Muscle of back (tissue), 11 donors: ENCODE results near the gene SORCS2. TPM values are rescaled to one million over a fixed set of nuclear protein-coding genes. Genes with fewer than 3 reads are reported as not detected.

ENCODE experiments used
- DNase-seq, 3 donors: peaks; one replicate each; pipeline versions ENCODE4 v3.0.0 to v3.0.0-alpha.2; 2013
- polyA plus RNA-seq, 10 donors: library from polyadenylated mRNA; unstranded; fragments of 120-200 nt; gene quantifications; one replicate each; pipeline ENCODE4 v1.2.1, GENCODE V29; 2013; ENCODE audit not compliant: insufficient read length in 10 of 10

Gene SORCS2
- polyA plus RNA-seq, 10 donors = 6.5 to 21.0 (median 10.8) TPM

GRCh38 chr4:7263166-7263565, 70.8 kb downstream of the SORCS2 start:
- no peak for DNase-seq

DNA sequence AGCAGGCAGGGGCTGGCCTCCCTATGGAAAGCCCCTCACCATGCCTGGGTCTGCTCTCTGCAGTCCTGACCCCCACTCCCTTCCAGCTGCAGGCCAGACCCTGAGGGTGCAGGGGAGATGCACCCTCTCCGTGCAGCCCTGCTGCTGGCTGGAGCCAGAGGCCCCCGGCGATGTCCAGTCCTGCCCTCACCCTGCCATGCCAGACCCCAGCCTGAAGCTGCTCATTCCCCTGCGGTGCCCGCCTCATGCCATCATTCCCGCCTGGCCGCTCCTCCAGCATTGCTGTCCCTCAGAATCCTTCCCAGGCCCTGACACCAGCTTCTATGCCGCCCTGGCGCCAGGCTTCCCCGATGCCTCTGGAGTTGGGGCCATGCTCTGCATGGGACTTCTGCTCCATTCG, 72.4 kb downstream of the SORCS2 start:
- no peak for DNase-seq

- peak in 1 of 3 donors; percentile 83 for DNase-seq
Observed at GRCh38 chr4:7266525-7267292, 74.4 kb downstream of the SORCS2 start.

GRCh38 chr4:7267829-7268228, 75.5 kb downstream of the SORCS2 start:
- no peak for DNase-seq

GRCh38 chr4:7268941-7269340, 76.6 kb downstream of the SORCS2 start:
- DNase-seq = no peak

GRCh38 chr4:7270121-7270520, 77.8 kb downstream of the SORCS2 start:
- DNase-seq = no peak

DNA sequence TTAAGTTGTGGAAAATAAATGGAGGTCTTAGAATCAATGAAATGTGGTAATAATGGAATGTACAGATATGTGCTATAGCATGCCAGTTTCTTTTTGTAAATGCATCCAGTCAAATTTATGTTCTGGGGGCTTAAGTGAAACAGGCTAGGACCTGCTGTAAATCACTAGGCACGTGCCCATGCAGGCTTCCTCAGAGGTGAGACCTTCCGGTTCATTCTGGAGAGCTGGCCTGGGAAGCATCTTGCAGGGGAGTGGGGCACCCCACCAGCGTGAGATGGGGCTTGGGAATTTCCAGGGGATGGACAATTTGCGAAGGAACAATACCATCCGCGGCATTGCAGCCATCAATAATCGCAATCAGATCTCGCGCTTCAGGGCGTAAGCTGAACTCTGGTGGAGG, 80.1 kb downstream of the SORCS2 start:
- no peak for DNase-seq

DNA sequence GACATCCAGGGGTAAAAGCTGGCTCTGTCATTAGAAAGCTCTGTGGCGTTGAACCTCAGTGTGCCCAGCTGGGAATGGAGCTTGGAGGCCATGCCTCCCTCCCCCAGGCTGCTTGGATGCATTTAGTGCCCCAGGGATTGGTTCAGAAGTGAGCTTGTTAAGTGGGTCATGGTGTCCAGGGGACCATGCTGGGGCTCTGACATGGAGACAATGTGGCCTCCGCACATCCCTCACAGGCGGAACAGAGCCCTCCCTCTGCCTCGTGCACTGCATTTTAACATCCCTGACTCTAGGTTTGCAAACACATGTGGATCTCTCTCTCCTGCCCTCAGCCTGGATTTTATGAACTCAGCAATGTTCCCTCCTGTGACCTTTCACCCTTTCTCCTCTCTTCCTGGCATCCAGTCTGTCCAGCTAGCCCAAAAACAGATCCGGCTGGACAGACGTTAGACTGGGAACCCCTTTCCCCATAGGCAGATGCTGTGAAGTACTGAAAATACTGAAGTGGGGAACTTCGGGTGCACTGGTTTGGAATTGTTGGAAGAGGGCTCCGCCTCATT, 81.5 kb downstream of the SORCS2 start:
- DNase-seq = no peak

GRCh38 chr4:7275067-7275466, 82.7 kb downstream of the SORCS2 start:
- no peak for DNase-seq

DNA sequence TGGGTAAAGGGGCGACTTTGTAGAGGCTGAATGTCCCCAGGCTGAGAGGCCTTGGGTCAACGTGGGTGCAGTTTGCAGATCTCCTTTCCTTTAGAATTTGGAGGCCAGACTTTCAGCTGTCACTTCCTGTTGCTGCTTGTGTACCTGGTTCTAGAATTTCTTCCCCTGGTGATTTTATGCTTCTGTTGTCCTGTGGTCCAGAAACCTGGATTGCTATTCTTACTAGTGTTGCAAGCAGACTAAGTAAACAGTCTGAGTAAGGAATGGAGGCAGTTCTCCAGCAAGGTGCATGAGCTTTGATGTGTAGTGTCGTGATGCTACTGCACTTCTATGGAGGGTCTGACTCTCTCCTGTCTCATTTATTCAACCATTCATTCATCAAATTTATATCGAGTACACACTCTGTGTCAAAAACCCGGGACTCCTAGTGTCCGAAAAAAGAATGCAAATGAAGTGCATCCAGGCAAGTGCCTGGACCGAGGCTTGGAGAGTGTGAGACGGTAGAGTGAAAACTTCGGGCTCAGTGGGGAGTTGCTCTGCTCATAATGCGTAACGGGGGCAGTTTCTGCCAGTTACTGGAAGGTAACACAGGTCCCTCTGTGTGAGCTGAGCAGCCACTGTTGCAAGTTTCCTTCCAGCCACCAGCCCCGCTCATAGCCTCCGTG, 83.3 kb downstream of the SORCS2 start:
- no peak for DNase-seq

- DNase-seq = peak in 2 of 3 donors; percentile 84 to 92
Observed at GRCh38 chr4:7276515-7276914, 84.2 kb downstream of the SORCS2 start.

DNA sequence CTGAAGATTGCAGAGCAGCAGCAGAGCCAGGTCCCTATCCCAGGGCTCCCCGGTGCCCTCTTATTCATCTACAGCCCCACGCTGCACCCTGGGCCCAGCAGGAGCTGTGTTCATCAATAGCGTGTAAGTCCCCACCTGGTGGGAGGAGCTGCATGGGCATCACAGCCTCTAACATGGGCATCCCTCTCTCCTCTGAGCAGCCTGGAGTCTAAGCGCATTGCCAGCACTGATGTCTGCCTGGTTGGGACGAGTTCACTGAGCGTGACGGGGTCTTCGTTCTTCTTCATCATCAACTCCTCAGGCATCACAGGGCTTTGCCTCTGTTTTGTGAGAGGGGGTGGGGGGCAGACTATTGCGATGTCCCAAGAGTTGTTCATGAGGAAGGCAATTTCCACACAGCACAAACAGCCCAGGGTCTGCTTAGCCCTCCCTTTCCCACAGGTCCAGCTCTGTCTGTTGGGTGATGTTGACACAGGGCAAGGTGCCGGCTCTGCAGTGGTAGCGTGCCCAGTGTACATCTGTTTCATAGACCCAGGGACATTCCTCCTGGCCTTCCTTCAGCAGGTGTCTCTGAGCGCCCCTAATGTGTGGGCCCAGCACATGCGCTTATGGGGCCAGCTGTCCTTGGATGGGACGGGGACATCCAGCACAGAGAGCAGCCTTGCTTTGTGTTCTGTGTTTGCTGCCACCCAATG, 85.9 kb downstream of the SORCS2 start:
- no peak for DNase-seq

GRCh38 chr4:7278981-7279380, 86.6 kb downstream of the SORCS2 start:
- peak in 1 of 3 donors; percentile 69 for DNase-seq

DNA sequence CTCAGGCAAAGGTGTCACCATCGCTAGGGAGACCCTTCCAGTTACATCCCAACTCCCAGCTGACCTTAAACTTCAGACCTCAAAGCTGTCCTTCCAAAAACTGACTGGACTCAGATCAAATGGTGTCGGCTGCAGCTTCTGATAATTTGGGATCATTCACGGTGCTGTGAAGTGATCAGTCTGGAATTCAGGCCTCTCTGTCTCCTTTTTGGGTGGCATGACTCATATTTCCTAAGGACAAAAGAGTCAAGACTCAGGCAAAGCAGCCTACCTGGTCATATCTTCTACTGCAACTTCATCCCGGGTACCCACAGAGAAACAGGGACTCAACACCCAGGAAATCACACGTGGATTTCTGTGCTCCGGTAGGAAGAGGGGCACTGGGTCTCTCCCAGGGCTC, 87.6 kb downstream of the SORCS2 start:
- no peak for DNase-seq

GRCh38 chr4:7280926-7281690, 88.8 kb downstream of the SORCS2 start:
- no peak for DNase-seq

GRCh38 chr4:7281691-7282665, 89.6 kb downstream of the SORCS2 start:
- DNase-seq = no peak

- no peak for DNase-seq
Observed at GRCh38 chr4:7282786-7283440, 90.6 kb downstream of the SORCS2 start.

- DNase-seq = peak in 2 of 3 donors; percentile 38 to 69
Observed at GRCh38 chr4:7285244-7286094, 93.1 kb downstream of the SORCS2 start.

DNA sequence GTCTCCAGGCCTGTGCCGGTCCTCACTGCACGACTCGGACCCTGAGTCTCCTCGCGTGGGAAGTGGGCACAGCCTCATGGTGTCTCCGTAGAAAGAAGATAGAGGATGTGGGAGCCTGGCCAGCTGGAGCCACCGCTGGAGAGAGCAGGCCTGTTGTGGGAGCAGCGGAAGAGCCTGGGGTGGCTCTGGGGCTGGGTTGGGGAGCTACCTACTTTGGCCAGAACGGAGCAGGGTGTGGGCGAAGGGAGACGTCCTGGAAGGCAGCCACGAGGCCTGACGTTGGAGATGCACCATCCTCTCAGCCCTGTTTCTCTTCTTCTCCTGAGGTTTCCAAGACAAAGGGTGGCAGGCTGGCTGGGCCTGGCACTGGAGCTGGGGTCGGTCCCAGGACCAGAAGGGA, 93.8 kb downstream of the SORCS2 start:
- peak in 1 of 3 donors; percentile 50 for DNase-seq
